Caco-2 (cell line): ENCODE measurements around the gene SLC25A15. TPM values are rescaled to one million over a fixed set of nuclear protein-coding genes. Genes with fewer than 3 reads are reported as not detected.

Experiments
- BruUV-seq: library from RNA; stranded (reverse); fragments of 400-500 nt; replicated peaks from 2 replicates; lab custom pipeline; 2021; lab: Mats Ljungman, UMichigan
- CTCF ChIA-PET: fragments of 300-600 bp; sonication (Branson Sonifier 250); formaldehyde crosslinking; loops from one replicate; lab custom pipeline; 2022; ENCODE audit warnings: antibody characterized with exemption; lab: Charles Lee
- POLR2A ChIA-PET: fragments of 300-600 bp; sonication (Branson Sonifier 250); formaldehyde crosslinking; loops from one replicate; lab custom pipeline; 2022; ENCODE audit warnings: antibody characterized with exemption; lab: Charles Lee
- DNase-seq, 2 experiments: peaks; one replicate each; pipeline versions ENCODE4 v3.0.0 to v3.0.0-alpha.2; 2020 to 2022
- H3K27me3 ChIP-seq: replicated peaks from 2 replicates; pipeline ENCODE4 v1.6.0; 2011; ENCODE audit warnings: low read length; ENCODE audit not compliant: control insufficient read depth, insufficient read depth
- H3K36me3 ChIP-seq: 2 replicates; pipeline ENCODE4 v1.5.1; 2011; ENCODE audit warnings: low read length; ENCODE audit not compliant: control insufficient read depth, insufficient read depth
- H3K4me1 ChIP-seq: fragments of 250-450 bp; sonication (Bioruptor Pico); 2 replicates; pipeline ENCODE4 v1.5.1; 2020; ENCODE audit warnings: mild to moderate bottlenecking
- H3K4me3 ChIP-seq: 2 replicates; pipeline ENCODE4 v1.5.1; 2011; ENCODE audit warnings: low read depth, mild to moderate bottlenecking, control low read depth, low read length
- H3K9me3 ChIP-seq: fragments of 250-450 bp; sonication (Bioruptor Pico); 2 replicates; pipeline ENCODE4 v1.5.1; 2020; ENCODE audit warnings: mild to moderate bottlenecking, moderate library complexity
- H3K27ac Mint-ChIP-seq: one replicate; pipeline ENCODE4 v1.8.0; 2022; ENCODE audit warnings: mixed read lengths; ENCODE audit not compliant: unreplicated experiment
- H3K27me3 Mint-ChIP-seq: one replicate; pipeline ENCODE4 v1.8.0; 2022; ENCODE audit warnings: mixed read lengths; ENCODE audit not compliant: insufficient read depth, unreplicated experiment
- H3K36me3 Mint-ChIP-seq: one replicate; pipeline ENCODE4 v1.8.0; 2022; ENCODE audit warnings: mild to moderate bottlenecking, mixed read lengths; ENCODE audit not compliant: insufficient read depth, unreplicated experiment
- H3K4me1 Mint-ChIP-seq: one replicate; pipeline ENCODE4 v1.8.0; 2022; ENCODE audit warnings: low read depth, mixed read lengths; ENCODE audit not compliant: unreplicated experiment
- H3K4me3 Mint-ChIP-seq: one replicate; pipeline ENCODE4 v1.8.0; 2022; ENCODE audit warnings: mild to moderate bottlenecking, moderate library complexity, mixed read lengths; ENCODE audit not compliant: unreplicated experiment
- H3K9me3 Mint-ChIP-seq: one replicate; pipeline ENCODE4 v1.8.0; 2022; ENCODE audit warnings: mixed read lengths; ENCODE audit not compliant: unreplicated experiment
- CTCF ChIP-seq, 2 experiments: fragments of 200-600 bp in 1 of 2; IDR thresholded peaks; 1 replicate in 1 of 2; 2 replicates in 1 of 2; pipeline versions ENCODE4 v1.5.1 to v1.8.0; 2011 to 2022; ENCODE audit warnings: antibody characterized with exemption in 1 of 2, control low read depth in 1 of 2, inconsistent platforms in 1 of 2, low read depth in 1 of 2, low read length in 1 of 2, mild to moderate bottlenecking in 1 of 2, moderate library complexity in 1 of 2; ENCODE audit not compliant: insufficient read depth in 1 of 2, severe bottlenecking in 1 of 2, unreplicated experiment in 1 of 2
- intact Hi-C: fragments of 100-400 bp; cut with micrococcal nuclease; formaldehyde crosslinking; loops from one replicate; pipeline ENCODE4 v1.10.0; 2022; ENCODE audit not compliant: unreplicated experiment
- total RNA-seq: library from RNA; stranded (reverse); gene quantifications from 2 replicates; pipeline ENCODE4 v1.2.3, GENCODE V29; 2022

The SLC25A15 gene
- total RNA-seq, 1 experiment from 2014 or later, result 27.4 TPM

GRCh38 chr13:40794414-40795368 is 5.3 kb downstream of the SLC25A15 start:
- Mint-ChIP-seq H3K36me3 (peaks cover 16% of the 10 kb centered on the region), H3K27me3 (no peaks in the 10 kb centered on the region), H3K27ac (no peak overlapping the region), H3K9me3 (no peaks in the 10 kb centered on the region), H3K4me1 (no peaks in the 10 kb centered on the region), H3K4me3 (no peak overlapping the region)
- Histone ChIP-seq H3K36me3 (peaks cover 3% of the 10 kb centered on the region; the same call in 1 of the 2 replicates), H3K27me3 (no peaks in the 10 kb centered on the region), H3K4me1 (0 out of 2 replicates have a peak, but pooled peaks cover 4% of the 10 kb centered on the region), H3K9me3 (no peaks in the 10 kb centered on the region), H3K4me3 (no peak overlapping the region)
- BruUV-seq, result no TSS peak
- intact Hi-C loops, result no loop called here
- DNase-seq, result no peak
- ChIA-PET POLR2A (no interaction called here), CTCF (no interaction called here)
- TF ChIP-seq CTCF (IDR thresholded peaks at IDR 0.05; ENCODE audit: insufficient read depth in 1 of 2, low read depth in 1 of 2, low read length in 1 of 2, severe bottlenecking in 1 of 2, unreplicated experiment in 1 of 2), result no peak

- POLR2A ChIA-PET, result no interaction called here
- H3K4me1 ChIP-seq, result peaks cover 4% of the 10 kb centered on the region; the same call in 1 of the 2 replicates
- CTCF ChIA-PET, result no interaction called here
- Mint-ChIP-seq H3K36me3 (peaks cover 28% of the 10 kb centered on the region), H3K4me1 (no peaks in the 10 kb centered on the region), H3K9me3 (no peaks in the 10 kb centered on the region), H3K4me3 (no peak overlapping the region), H3K27me3 (no peaks in the 10 kb centered on the region), H3K27ac (no peak overlapping the region)
- no peak for DNase-seq
- H3K27me3 ChIP-seq, result no peaks in the 10 kb centered on the region
- H3K4me3 ChIP-seq, result no peak overlapping the region
- no peak for TF ChIP-seq CTCF (IDR thresholded peaks at IDR 0.05; ENCODE audit: insufficient read depth in 1 of 2, low read depth in 1 of 2, low read length in 1 of 2, severe bottlenecking in 1 of 2, unreplicated experiment in 1 of 2)
- H3K36me3 ChIP-seq, result peaks cover 3% of the 10 kb centered on the region; the same call in 1 of the 2 replicates
- no peaks in the 10 kb centered on the region for H3K9me3 ChIP-seq
- BruUV-seq, result no TSS peak
- intact Hi-C loops, result no loop called here
Measured at GRCh38 chr13:40796649-40797048, 7.2 kb downstream of the SLC25A15 start.

- no peaks in the 10 kb centered on the region for H3K9me3 Mint-ChIP-seq
- CTCF ChIA-PET, result no interaction called here
- no peak for DNase-seq
- Histone ChIP-seq H3K4me3 (no peak overlapping the region), H3K27me3 (no peaks in the 10 kb centered on the region), H3K4me1 (peaks cover 4% of the 10 kb centered on the region; the same call in 1 of the 2 replicates), H3K36me3 (peaks cover 3% of the 10 kb centered on the region; the same call in 1 of the 2 replicates), H3K9me3 (no peaks in the 10 kb centered on the region)
- H3K4me1 Mint-ChIP-seq, result no peaks in the 10 kb centered on the region
- BruUV-seq, result no TSS peak
- no peak overlapping the region for H3K4me3 Mint-ChIP-seq
- TF ChIP-seq CTCF (IDR thresholded peaks at IDR 0.05; ENCODE audit: insufficient read depth in 1 of 2, low read depth in 1 of 2, low read length in 1 of 2, severe bottlenecking in 1 of 2, unreplicated experiment in 1 of 2), result no peak
- H3K36me3 Mint-ChIP-seq, result peaks cover 32% of the 10 kb centered on the region
- H3K27ac Mint-ChIP-seq, result no peak overlapping the region
- POLR2A ChIA-PET, result no interaction called here
- intact Hi-C loops, result no loop called here
- no peaks in the 10 kb centered on the region for H3K27me3 Mint-ChIP-seq
Measured at GRCh38 chr13:40798380-40798779, 9.0 kb downstream of the SLC25A15 start.
